ENCODE data around the gene CDHR5.

Gene CDHR5

GRCh38 chr11:579830-580601 is 44.7 kb downstream of the CDHR5 start:
- Histone ChIP-seq H3F3A (ENCODE audit: control insufficient read depth, insufficient read depth) (no peaks in the 10 kb centered on the region), H3K9me3 (ENCODE audit: control insufficient read depth, insufficient read depth, low read length) (no peaks in the 10 kb centered on the region), H3K27ac (ENCODE audit: low read depth, low read length) (no peak overlapping the region), H3K4me1 (ENCODE audit: control insufficient read depth, low read length) (peaks cover 22% of the 10 kb centered on the region), H3K79me2 (ENCODE audit: control insufficient read depth, low read length) (peaks cover 72% of the 10 kb centered on the region), H3K4me3 (ENCODE audit: low read length) (no peak overlapping the region), H3K4me2 (ENCODE audit: low read length) (no peak overlapping the region), H3K27me3 (ENCODE audit: control insufficient read depth, low read length) (peaks cover 5% of the 10 kb centered on the region), H4K20me1 (ENCODE audit: control insufficient read depth, insufficient read depth, low read depth, low read length) (peaks cover 25% of the 10 kb centered on the region), H3K36me3 (ENCODE audit: control insufficient read depth, low read length) (peaks cover 57% of the 10 kb centered on the region), H3K9me2 (replicated peaks; ENCODE audit: control insufficient read depth, low read length) (no peaks in the 10 kb centered on the region)
- no peak for TF ChIP-seq EZH2phosphoT487 (IDR thresholded peaks at IDR 0.05; ENCODE audit: borderline replicate concordance, low read length)
- TF ChIP-seq, protein P1, sequence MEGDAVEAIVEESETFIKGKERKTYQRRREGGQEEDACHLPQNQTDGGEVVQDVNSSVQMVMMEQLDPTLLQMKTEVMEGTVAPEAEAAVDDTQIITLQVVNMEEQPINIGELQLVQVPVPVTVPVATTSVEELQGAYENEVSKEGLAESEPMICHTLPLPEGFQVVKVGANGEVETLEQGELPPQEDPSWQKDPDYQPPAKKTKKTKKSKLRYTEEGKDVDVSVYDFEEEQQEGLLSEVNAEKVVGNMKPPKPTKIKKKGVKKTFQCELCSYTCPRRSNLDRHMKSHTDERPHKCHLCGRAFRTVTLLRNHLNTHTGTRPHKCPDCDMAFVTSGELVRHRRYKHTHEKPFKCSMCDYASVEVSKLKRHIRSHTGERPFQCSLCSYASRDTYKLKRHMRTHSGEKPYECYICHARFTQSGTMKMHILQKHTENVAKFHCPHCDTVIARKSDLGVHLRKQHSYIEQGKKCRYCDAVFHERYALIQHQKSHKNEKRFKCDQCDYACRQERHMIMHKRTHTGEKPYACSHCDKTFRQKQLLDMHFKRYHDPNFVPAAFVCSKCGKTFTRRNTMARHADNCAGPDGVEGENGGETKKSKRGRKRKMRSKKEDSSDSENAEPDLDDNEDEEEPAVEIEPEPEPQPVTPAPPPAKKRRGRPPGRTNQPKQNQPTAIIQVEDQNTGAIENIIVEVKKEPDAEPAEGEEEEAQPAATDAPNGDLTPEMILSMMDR (IDR thresholded peaks at IDR 0.05; ENCODE audit: low read depth, low read length, poor library complexity, severe bottlenecking): no peak

GRCh38 chr11:578276-579035 is 46.3 kb downstream of the CDHR5 start:
- Histone ChIP-seq H4K20me1 (ENCODE audit: control insufficient read depth, insufficient read depth, low read depth, low read length) (peaks cover 25% of the 10 kb centered on the region), H3K4me3 (ENCODE audit: low read length) (peak overlapping the region; percentile 95), H3K9me3 (ENCODE audit: control insufficient read depth, insufficient read depth, low read length) (no peaks in the 10 kb centered on the region), H3K27me3 (ENCODE audit: control insufficient read depth, low read length) (peaks cover 8% of the 10 kb centered on the region), H3K36me3 (ENCODE audit: control insufficient read depth, low read length) (peaks cover 48% of the 10 kb centered on the region), H3K4me1 (ENCODE audit: control insufficient read depth, low read length) (peaks cover 30% of the 10 kb centered on the region), H3K9me2 (replicated peaks; ENCODE audit: control insufficient read depth, low read length) (no peaks in the 10 kb centered on the region), H3K4me2 (ENCODE audit: low read length) (peak overlapping the region; percentile 95), H3F3A (ENCODE audit: control insufficient read depth, insufficient read depth) (no peaks in the 10 kb centered on the region), H3K79me2 (ENCODE audit: control insufficient read depth, low read length) (peaks cover 63% of the 10 kb centered on the region), H3K27ac (ENCODE audit: low read depth, low read length) (no peak overlapping the region)
- TF ChIP-seq EZH2phosphoT487 (IDR thresholded peaks at IDR 0.05; ENCODE audit: borderline replicate concordance, low read length): no peak
- TF ChIP-seq, protein P1 (IDR thresholded peaks at IDR 0.05; ENCODE audit: low read depth, low read length, poor library complexity, severe bottlenecking): no peak

DNA sequence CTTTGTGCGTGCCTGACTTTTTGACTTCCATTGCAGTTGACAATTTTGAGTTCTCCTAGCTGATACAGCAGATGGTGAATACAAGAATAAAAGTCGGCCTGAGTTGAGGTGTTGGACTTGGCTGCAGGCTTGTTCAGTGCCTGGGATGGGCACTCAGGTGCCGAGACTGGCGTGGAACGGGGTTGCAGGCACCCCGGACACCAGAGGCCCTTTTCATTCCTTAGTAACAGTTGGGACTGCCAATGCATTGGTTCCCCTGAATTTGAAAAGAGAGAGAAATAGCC is 47.2 kb downstream of the CDHR5 start:
- Histone ChIP-seq H3F3A (ENCODE audit: control insufficient read depth, insufficient read depth) (no peaks in the 10 kb centered on the region), H3K9me2 (replicated peaks; ENCODE audit: control insufficient read depth, low read length) (no peaks in the 10 kb centered on the region), H4K20me1 (ENCODE audit: control insufficient read depth, insufficient read depth, low read depth, low read length) (peaks cover 25% of the 10 kb centered on the region), H3K4me2 (ENCODE audit: low read length) (peak overlapping the region; percentile 95), H3K79me2 (ENCODE audit: control insufficient read depth, low read length) (peaks cover 61% of the 10 kb centered on the region), H3K4me1 (ENCODE audit: control insufficient read depth, low read length) (peaks cover 30% of the 10 kb centered on the region), H3K36me3 (ENCODE audit: control insufficient read depth, low read length) (peaks cover 45% of the 10 kb centered on the region), H3K27me3 (ENCODE audit: control insufficient read depth, low read length) (peaks cover 8% of the 10 kb centered on the region), H3K27ac (ENCODE audit: low read depth, low read length) (no peak overlapping the region), H3K4me3 (ENCODE audit: low read length) (peak overlapping the region; percentile 95), H3K9me3 (ENCODE audit: control insufficient read depth, insufficient read depth, low read length) (no peaks in the 10 kb centered on the region)
- TF ChIP-seq, protein P1 (IDR thresholded peaks at IDR 0.05; ENCODE audit: low read depth, low read length, poor library complexity, severe bottlenecking): no peak
- no peak for TF ChIP-seq EZH2phosphoT487 (IDR thresholded peaks at IDR 0.05; ENCODE audit: borderline replicate concordance, low read length)
